Gastrocnemius medialis (tissue), 4 donors: ENCODE measurements around the gene PRKG1.

Source experiments
- CTCF ChIP-seq, 5 experiments: fragments of 450-650 bp in 3 of 5; fragments of 200-600 bp in 2 of 5; sonication (generic) in 2 of 5; IDR thresholded peaks in 4 of 5; conservative IDR thresholded peaks in 1 of 5; 1 replicate in 4 of 5; 2 replicates in 1 of 5; pipeline ENCODE4 v1.5.1; 2016 to 2019; ENCODE audit warnings: antibody characterized with exemption in 5 of 5, mild to moderate bottlenecking in 3 of 5, moderate library complexity in 3 of 5
- POLR2A ChIP-seq, 2 donors: fragments of 450-650 bp; IDR thresholded peaks; one replicate each; pipeline ENCODE4 v1.6.1; 2017; ENCODE audit warnings: antibody characterized with exemption in 2 of 2, mild to moderate bottlenecking in 2 of 2, moderate library complexity in 2 of 2

- TF ChIP-seq CTCF (IDR thresholded peaks at IDR 0.05 in 4 of 5, conservative IDR thresholded peaks at IDR 0.05 in 1 of 5) (no peak), POLR2A (IDR thresholded peaks at IDR 0.05) (no peak)
Observed at GRCh38 chr10:51239006-51239405, 164.7 kb downstream of the PRKG1 start.
